HCT116 (cell line): ENCODE results near the gene MYL6B.

Experiments used
- CBX3 ChIP-seq: IDR thresholded peaks from 2 replicates; pipeline ENCODE4 v1.6.1; 2012; ENCODE audit warnings: low read depth
- CEBPB ChIP-seq: IDR thresholded peaks from 2 replicates; pipeline ENCODE4 v1.6.1; 2012; ENCODE audit warnings: low read depth
- CTCF ChIP-seq, 3 experiments: fragments of 200-600 bp in 1 of 3; sonication (generic) in 1 of 3; IDR thresholded peaks in 2 of 3; conservative IDR thresholded peaks in 1 of 3; 2 replicates each; pipeline ENCODE4 v1.5.1; 2012 to 2017; ENCODE audit warnings: low read depth in 2 of 3, low read length in 2 of 3, antibody characterized with exemption in 1 of 3, borderline replicate concordance in 1 of 3, control low read depth in 1 of 3, mild to moderate bottlenecking in 1 of 3, mixed read lengths in 1 of 3, mixed run types in 1 of 3, moderate library complexity in 1 of 3; ENCODE audit not compliant: insufficient read depth in 1 of 3
- EZH2 ChIP-seq: fragments of 200-600 bp; sonication (generic); IDR thresholded peaks from 2 replicates; pipeline ENCODE4 v1.6.1; 2017; ENCODE audit warnings: antibody characterized with exemption, mixed run types
- FOSL1 ChIP-seq: IDR thresholded peaks from 2 replicates; pipeline ENCODE4 v1.6.1; 2012; ENCODE audit warnings: low read depth
- JUND ChIP-seq: IDR thresholded peaks from 2 replicates; pipeline ENCODE4 v1.6.1; 2012
- MAX ChIP-seq: IDR thresholded peaks from 2 replicates; pipeline ENCODE4 v1.6.1; 2012
- RAD21 ChIP-seq: IDR thresholded peaks from 2 replicates; pipeline ENCODE4 v1.6.1; 2012; ENCODE audit warnings: low read depth, mild to moderate bottlenecking
- YY1 ChIP-seq: IDR thresholded peaks from 2 replicates; pipeline ENCODE4 v1.6.1; 2011; ENCODE audit warnings: low read length, low read depth, moderate library complexity, mild to moderate bottlenecking; ENCODE audit not compliant: insufficient replicate concordance; ENCODE audit errors: extremely low read depth
- ZBTB33 ChIP-seq: IDR thresholded peaks from 2 replicates; pipeline ENCODE4 v1.6.1; 2011; ENCODE audit warnings: mild to moderate bottlenecking, low read length, moderate library complexity; ENCODE audit not compliant: insufficient replicate concordance; ENCODE audit errors: extremely low read depth

GRCh38 chr12:56186957-56187356, 34.6 kb downstream of the MYL6B start:
- no peak for TF ChIP-seq FOSL1
- TF ChIP-seq EZH2: no peak
- TF ChIP-seq RAD21: no peak
- no peak for TF ChIP-seq CTCF (IDR thresholded peaks at IDR 0.05 in 2 of 3, conservative IDR thresholded peaks at IDR 0.05 in 1 of 3; ENCODE audit: borderline replicate concordance in 1 of 3, insufficient read depth in 1 of 3, low read depth in 2 of 3, low read length in 2 of 3)
- TF ChIP-seq ZBTB33: no peak
- no peak for TF ChIP-seq YY1
- no peak for TF ChIP-seq MAX
- no peak for TF ChIP-seq JUND
- TF ChIP-seq CEBPB: no peak
- TF ChIP-seq CBX3: no peak
